WERI-Rb-1 (cell line): ENCODE measurements around the gene DAZAP1.

Experiments used
- DNase-seq: peaks from one replicate; pipeline ENCODE4 v3.0.0-alpha.2; 2020
- H3K27ac ChIP-seq: fragments of 250-450 bp; sonication (Bioruptor Pico); 2 replicates; pipeline ENCODE4 v1.5.1; 2020; ENCODE audit warnings: mild to moderate bottlenecking, moderate library complexity
- H3K27me3 ChIP-seq: fragments of 250-450 bp; sonication (Bioruptor Pico); 2 replicates; pipeline ENCODE4 v1.5.1; 2021; ENCODE audit warnings: mild to moderate bottlenecking, low read depth, moderate library complexity; ENCODE audit not compliant: insufficient read depth, severe bottlenecking
- H3K36me3 ChIP-seq: fragments of 250-450 bp; sonication (Bioruptor Pico); 2 replicates; pipeline ENCODE4 v1.5.1; 2020; ENCODE audit warnings: mild to moderate bottlenecking, moderate library complexity
- H3K4me3 ChIP-seq: 2 replicates; pipeline ENCODE4 v1.5.1; 2011; ENCODE audit warnings: low read depth, mild to moderate bottlenecking, control low read depth, low read length
- H3K9me3 ChIP-seq: fragments of 250-450 bp; sonication (Bioruptor Pico); 2 replicates; pipeline ENCODE4 v1.5.1; 2021; ENCODE audit warnings: mild to moderate bottlenecking, moderate library complexity; ENCODE audit not compliant: severe bottlenecking
- CTCF ChIP-seq: IDR thresholded peaks from 2 replicates; pipeline ENCODE4 v1.5.1; 2011; ENCODE audit warnings: low read depth, mild to moderate bottlenecking, control low read depth, inconsistent platforms, low read length

Gene DAZAP1

GRCh38 chr19:1369214-1369805 lies 38.1 kb upstream of the DAZAP1 start:
- H3K27me3 ChIP-seq: no peaks in the 10 kb centered on the region
- DNase-seq: no peak
- TF ChIP-seq CTCF: no peak
- no peak overlapping the region for H3K4me3 ChIP-seq
- H3K36me3 ChIP-seq: peaks cover 79% of the 10 kb centered on the region
- no peak overlapping the region for H3K27ac ChIP-seq
- H3K9me3 ChIP-seq: no peaks in the 10 kb centered on the region

- TF ChIP-seq CTCF: no peak
- H3K27ac ChIP-seq: no peak overlapping the region
- H3K36me3 ChIP-seq: peaks cover 68% of the 10 kb centered on the region
- H3K27me3 ChIP-seq: no peaks in the 10 kb centered on the region
- no peak for DNase-seq
- no peak overlapping the region for H3K4me3 ChIP-seq
- no peaks in the 10 kb centered on the region for H3K9me3 ChIP-seq
Observed at GRCh38 chr19:1370579-1371361, 36.6 kb upstream of the DAZAP1 start.

GRCh38 chr19:1373042-1373533 lies 34.3 kb upstream of the DAZAP1 start:
- Histone ChIP-seq H3K36me3 (peaks cover 69% of the 10 kb centered on the region), H3K27me3 (no peaks in the 10 kb centered on the region), H3K4me3 (no peak overlapping the region), H3K27ac (peak overlapping the region; percentile 53), H3K9me3 (no peaks in the 10 kb centered on the region)
- TF ChIP-seq CTCF: no peak
- no peak for DNase-seq

GRCh38 chr19:1373534-1374249 lies 33.7 kb upstream of the DAZAP1 start:
- Histone ChIP-seq H3K36me3 (peaks cover 66% of the 10 kb centered on the region), H3K9me3 (no peaks in the 10 kb centered on the region), H3K27ac (peak overlapping the region; percentile 53), H3K27me3 (no peaks in the 10 kb centered on the region), H3K4me3 (no peak overlapping the region)
- TF ChIP-seq CTCF: no peak
- DNase-seq: peak; percentile 82

- no peak overlapping the region for H3K27ac ChIP-seq
- H3K4me3 ChIP-seq: no peak overlapping the region
- DNase-seq: no peak
- no peak for TF ChIP-seq CTCF
- H3K36me3 ChIP-seq: peaks cover 63% of the 10 kb centered on the region
- H3K27me3 ChIP-seq: no peaks in the 10 kb centered on the region
- no peaks in the 10 kb centered on the region for H3K9me3 ChIP-seq
Observed at GRCh38 chr19:1374250-1374577, 33.2 kb upstream of the DAZAP1 start.
